Stimulated activated effector memory CD8-positive, alpha-beta T cell treated with anti-CD3 and anti-CD28 coated beads, Interleukin-12 subunit alpha, Interleukin-12 subunit beta, amount 100 ng/mL, for 72 hours (primary cell): ENCODE measurements around the gene RPS23.
"Not testable (repeated sequence)": the region's sequence is repeated elsewhere in the genome, so short reads cannot be mapped to it uniquely, and the experiment has no call there.

ENCODE experiments used
- ATAC-seq: fragments of 150-1000 bp; cut with Tn5 transposase; 2 replicates; pipeline ENCODE4 v1.10.0; 2021
- DNase-seq, 2 donors: peaks; one replicate each; pipeline ENCODE4 v3.0.0; 2021 to 2022; ENCODE audit warnings: low spot score in 2 of 2
- H3K27ac Mint-ChIP-seq: one replicate; pipeline ENCODE4 v1.8.0; 2022; ENCODE audit warnings: mild to moderate bottlenecking, mixed read lengths
- H3K36me3 Mint-ChIP-seq: one replicate; pipeline ENCODE4 v1.8.0; 2022; ENCODE audit warnings: mild to moderate bottlenecking, mixed read lengths
- H3K4me1 Mint-ChIP-seq: one replicate; pipeline ENCODE4 v1.8.0; 2022; ENCODE audit warnings: mixed read lengths
- H3K4me3 Mint-ChIP-seq: one replicate; pipeline ENCODE4 v1.8.0; 2022; ENCODE audit warnings: mild to moderate bottlenecking, mixed read lengths
- H3K9me3 Mint-ChIP-seq: one replicate; pipeline ENCODE4 v1.8.0; 2022; ENCODE audit warnings: mixed read lengths

RPS23 gene

GRCh38 chr5:82274343-82275211 is 3.6 kb downstream of the RPS23 start:
- no peak for DNase-seq
- no peaks in the 10 kb centered on the region for H3K9me3 Mint-ChIP-seq
- H3K27ac Mint-ChIP-seq, result peak overlapping the region; percentile 60
- no peak for ATAC-seq
- H3K36me3 Mint-ChIP-seq, result peaks cover 76% of the 10 kb centered on the region
- H3K4me1 Mint-ChIP-seq, result peaks cover 51% of the 10 kb centered on the region
- no peak overlapping the region for H3K4me3 Mint-ChIP-seq

GRCh38 chr5:82273426-82273825 is 4.7 kb downstream of the RPS23 start:
- ATAC-seq, H3K9me3 Mint-ChIP-seq, DNase-seq, H3K4me3 Mint-ChIP-seq: not testable (repeated sequence)
- Mint-ChIP-seq H3K27ac (peak overlapping the region; percentile 60), H3K4me1 (peaks cover 43% of the 10 kb centered on the region), H3K36me3 (peaks cover 70% of the 10 kb centered on the region)

GRCh38 chr5:82272571-82273356 is 5.4 kb downstream of the RPS23 start:
- Mint-ChIP-seq H3K27ac (peak overlapping the region; percentile 60), H3K4me3 (peak overlapping the region; percentile 28), H3K4me1 (peaks cover 37% of the 10 kb centered on the region), H3K36me3 (peaks cover 63% of the 10 kb centered on the region)
- not testable (repeated sequence) for DNase-seq, H3K9me3 Mint-ChIP-seq, ATAC-seq

GRCh38 chr5:82269363-82269762 is 8.8 kb downstream of the RPS23 start:
- H3K4me3 Mint-ChIP-seq, H3K27ac Mint-ChIP-seq, DNase-seq, H3K9me3 Mint-ChIP-seq, ATAC-seq: not testable (repeated sequence)
- Mint-ChIP-seq H3K4me1 (peaks cover 19% of the 10 kb centered on the region), H3K36me3 (peaks cover 29% of the 10 kb centered on the region)

GRCh38 chr5:82267297-82267933 is 10.7 kb downstream of the RPS23 start:
- not testable (repeated sequence) for ATAC-seq, DNase-seq, H3K4me1 Mint-ChIP-seq, H3K36me3 Mint-ChIP-seq, H3K4me3 Mint-ChIP-seq, H3K9me3 Mint-ChIP-seq, H3K27ac Mint-ChIP-seq

- peak overlapping the region; percentile 16 for H3K27ac Mint-ChIP-seq
- no peaks in the 10 kb centered on the region for H3K36me3 Mint-ChIP-seq
- no peaks in the 10 kb centered on the region for H3K9me3 Mint-ChIP-seq
- no peak for ATAC-seq
- no peak overlapping the region for H3K4me3 Mint-ChIP-seq
- no peak for DNase-seq
- H3K4me1 Mint-ChIP-seq, result no peaks in the 10 kb centered on the region
Observed at GRCh38 chr5:82265047-82265446, 13.1 kb downstream of the RPS23 start.

- DNase-seq (no peak), ATAC-seq (no peak)
- H3K4me1 Mint-ChIP-seq, result peaks cover 5% of the 10 kb centered on the region
- H3K36me3 Mint-ChIP-seq, result no peaks in the 10 kb centered on the region
- no peaks in the 10 kb centered on the region for H3K9me3 Mint-ChIP-seq
- no peak overlapping the region for H3K4me3 Mint-ChIP-seq
- no peak overlapping the region for H3K27ac Mint-ChIP-seq
Observed at GRCh38 chr5:82259172-82259800, 18.9 kb downstream of the RPS23 start.

- Mint-ChIP-seq H3K4me3 (no peak overlapping the region), H3K9me3 (no peaks in the 10 kb centered on the region), H3K36me3 (no peaks in the 10 kb centered on the region), H3K4me1 (peaks cover 5% of the 10 kb centered on the region), H3K27ac (no peak overlapping the region)
- ATAC-seq (no peak), DNase-seq (no peak)
Observed at GRCh38 chr5:82257729-82258128, 20.4 kb downstream of the RPS23 start.

- DNase-seq (no peak), ATAC-seq (no peak)
- Mint-ChIP-seq H3K36me3 (no peaks in the 10 kb centered on the region), H3K27ac (no peak overlapping the region), H3K4me1 (peaks cover 5% of the 10 kb centered on the region), H3K4me3 (no peak overlapping the region), H3K9me3 (no peaks in the 10 kb centered on the region)
Observed at GRCh38 chr5:82257247-82257646, 20.9 kb downstream of the RPS23 start.

- DNase-seq (no peak), ATAC-seq (peak; percentile 87)
- no peaks in the 10 kb centered on the region for H3K9me3 Mint-ChIP-seq
- H3K27ac Mint-ChIP-seq, result no peak overlapping the region
- peaks cover 5% of the 10 kb centered on the region for H3K4me1 Mint-ChIP-seq
- no peak overlapping the region for H3K4me3 Mint-ChIP-seq
- H3K36me3 Mint-ChIP-seq, result no peaks in the 10 kb centered on the region
Observed at GRCh38 chr5:82255844-82256243, 22.3 kb downstream of the RPS23 start.

GRCh38 chr5:82252744-82253143 is 25.4 kb downstream of the RPS23 start:
- H3K9me3 Mint-ChIP-seq, result peaks cover 5% of the 10 kb centered on the region
- no peak overlapping the region for H3K27ac Mint-ChIP-seq
- peaks cover 5% of the 10 kb centered on the region for H3K4me1 Mint-ChIP-seq
- ATAC-seq, result no peak
- no peaks in the 10 kb centered on the region for H3K36me3 Mint-ChIP-seq
- DNase-seq, result no peak
- no peak overlapping the region for H3K4me3 Mint-ChIP-seq

GRCh38 chr5:82246960-82247574 is 31.1 kb downstream of the RPS23 start:
- Mint-ChIP-seq H3K27ac (no peak overlapping the region), H3K4me1 (no peaks in the 10 kb centered on the region), H3K9me3 (peaks cover 11% of the 10 kb centered on the region), H3K36me3 (no peaks in the 10 kb centered on the region), H3K4me3 (no peak overlapping the region)
- ATAC-seq (no peak), DNase-seq (no peak)

- H3K9me3 Mint-ChIP-seq, result peaks cover 11% of the 10 kb centered on the region
- no peak overlapping the region for H3K4me3 Mint-ChIP-seq
- H3K36me3 Mint-ChIP-seq, result no peaks in the 10 kb centered on the region
- ATAC-seq (no peak), DNase-seq (no peak)
- no peaks in the 10 kb centered on the region for H3K4me1 Mint-ChIP-seq
- H3K27ac Mint-ChIP-seq, result no peak overlapping the region
Observed at GRCh38 chr5:82244854-82245635, 33.1 kb downstream of the RPS23 start.

- Mint-ChIP-seq H3K36me3 (no peaks in the 10 kb centered on the region), H3K4me1 (no peaks in the 10 kb centered on the region), H3K4me3 (no peak overlapping the region), H3K27ac (no peak overlapping the region), H3K9me3 (peaks cover 11% of the 10 kb centered on the region)
- ATAC-seq (no peak), DNase-seq (no peak)
Observed at GRCh38 chr5:82244151-82244550, 34.0 kb downstream of the RPS23 start.
